ENCODE measurements around the gene KIF26B. TPM values are rescaled to one million over a fixed set of nuclear protein-coding genes. Genes with fewer than 3 reads are reported as not detected.

Gene KIF26B
- polyA plus RNA-seq, 2 of the 4 experiments (the other 2 are of a cell fraction) = 0.01 to 0.04 TPM

DNA sequence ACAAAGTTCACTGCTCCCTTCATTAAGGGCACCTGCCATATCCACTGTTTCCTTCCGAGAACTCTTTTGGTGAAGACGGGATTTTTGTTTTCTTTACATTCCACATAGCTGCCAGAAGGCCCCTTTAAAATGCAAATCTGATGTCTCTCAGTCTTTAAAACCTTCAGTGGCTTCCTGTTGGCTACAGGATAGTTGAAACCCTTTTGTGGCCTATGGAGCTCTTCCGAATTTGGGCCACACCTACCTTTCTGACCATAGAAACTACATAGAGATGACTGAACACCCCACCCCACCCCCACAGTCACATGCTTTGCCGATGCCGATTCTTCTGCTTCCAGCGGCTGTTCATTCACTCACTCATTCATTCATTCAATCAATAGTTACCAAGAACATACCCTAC, 502.6 kb downstream of the KIF26B start:
- Histone ChIP-seq H3K27ac (no peak overlapping the region), H3K9me3 (no peaks in the 10 kb centered on the region), H3K4me2 (no peak overlapping the region), H3K4me3 (no peak overlapping the region), H3K4me1 (no peaks in the 10 kb centered on the region)
- WGBS (ENCODE audit: missing lambda C conversion rate) = 61% methylated on average over 6 of the region's 6 CpGs
- DNase-seq (ENCODE audit: low read depth in 1 of 2, low spot score in 1 of 2) = no peak
- FAIRE-seq = no peak
- CTCF ChIA-PET = interaction anchor here (0.8 to 1.4 kb wide), 2 partner anchors 12 to 15 kb away, joined by 3 read pairs; no protein-coding TSS in a partner anchor
- TF ChIP-seq FOSB (CRISPR knock-in tag; IDR thresholded peaks at IDR 0.05) = no peak
- TF ChIP-seq EHMT2 (IDR thresholded peaks at IDR 0.05; ENCODE audit: low read depth) = no peak
- TF ChIP-seq RNF2 (IDR thresholded peaks at IDR 0.05; ENCODE audit: borderline replicate concordance, low read depth) = no peak
- TF ChIP-seq CEBPB (IDR thresholded peaks at IDR 0.05) = no peak
- no peak for TF ChIP-seq HEYL (CRISPR knock-in tag; IDR thresholded peaks at IDR 0.05)
- no peak for TF ChIP-seq TP53 (CRISPR knock-in tag; IDR thresholded peaks at IDR 0.05)
- no peak for ATAC-seq
- POLR2A ChIA-PET = no interaction called here

GRCh38 chr1:245663373-245663772, 508.6 kb downstream of the KIF26B start:
- ATAC-seq = no peak
- DNase-seq (ENCODE audit: low read depth in 1 of 2, low spot score in 1 of 2) = no peak
- WGBS (ENCODE audit: missing lambda C conversion rate) = 55% methylated on average over 3 of the region's 3 CpGs
- H3K4me1 ChIP-seq = no peaks in the 10 kb centered on the region
- no peak overlapping the region for H3K4me3 ChIP-seq
- no peaks in the 10 kb centered on the region for H3K9me3 ChIP-seq
- ChIA-PET POLR2A (no interaction called here), CTCF (no interaction called here)
- H3K4me2 ChIP-seq = no peak overlapping the region
- no peak overlapping the region for H3K27ac ChIP-seq
- TF ChIP-seq ZC3H11A (IDR thresholded peaks at IDR 0.05) = no peak
- TF ChIP-seq NPAS2 (CRISPR knock-in tag; IDR thresholded peaks at IDR 0.05; ENCODE audit: borderline replicate concordance) = no peak
- no peak for TF ChIP-seq HDAC2 (IDR thresholded peaks at IDR 0.05)
- TF ChIP-seq, protein P1, sequence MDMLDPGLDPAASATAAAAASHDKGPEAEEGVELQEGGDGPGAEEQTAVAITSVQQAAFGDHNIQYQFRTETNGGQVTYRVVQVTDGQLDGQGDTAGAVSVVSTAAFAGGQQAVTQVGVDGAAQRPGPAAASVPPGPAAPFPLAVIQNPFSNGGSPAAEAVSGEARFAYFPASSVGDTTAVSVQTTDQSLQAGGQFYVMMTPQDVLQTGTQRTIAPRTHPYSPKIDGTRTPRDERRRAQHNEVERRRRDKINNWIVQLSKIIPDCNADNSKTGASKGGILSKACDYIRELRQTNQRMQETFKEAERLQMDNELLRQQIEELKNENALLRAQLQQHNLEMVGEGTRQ (IDR thresholded peaks at IDR 0.05) = no peak
- no peak for TF ChIP-seq EHMT2 (IDR thresholded peaks at IDR 0.05; ENCODE audit: low read depth)
- TF ChIP-seq TFCP2L1 (CRISPR knock-in tag; IDR thresholded peaks at IDR 0.05) = no peak
- no peak for FAIRE-seq

- no peak for TF ChIP-seq PHF8 (IDR thresholded peaks at IDR 0.05; ENCODE audit: borderline replicate concordance, low read depth)
- no peak for TF ChIP-seq ESRRA (IDR thresholded peaks at IDR 0.05; ENCODE audit: borderline replicate concordance, low read length)
- TF ChIP-seq EHMT2 (IDR thresholded peaks at IDR 0.05; ENCODE audit: low read depth) = no peak
- TF ChIP-seq HMGXB4 (CRISPR knock-in tag; IDR thresholded peaks at IDR 0.05; ENCODE audit: borderline replicate concordance) = no peak
- H3K4me3 ChIP-seq = no peak overlapping the region
- POLR2A ChIA-PET = no interaction called here
- H3K27ac ChIP-seq = no peak overlapping the region
- H3K4me1 ChIP-seq = no peaks in the 10 kb centered on the region
- DNase-seq (ENCODE audit: low read depth in 1 of 2, low spot score in 1 of 2) (no peak), FAIRE-seq (no peak), ATAC-seq (no peak)
- H3K9me3 ChIP-seq = no peaks in the 10 kb centered on the region
- WGBS (ENCODE audit: missing lambda C conversion rate) = 47% methylated on average over 7 of the region's 8 CpGs
- CTCF ChIA-PET = no interaction called here
- no peak overlapping the region for H3K4me2 ChIP-seq
Measured at GRCh38 chr1:245663841-245664240, 509.1 kb downstream of the KIF26B start.

- no peak overlapping the region for H3K4me3 ChIP-seq
- H3K27ac ChIP-seq = no peak overlapping the region
- TF ChIP-seq KDM5A (IDR thresholded peaks at IDR 0.05) (no peak), JUN (IDR thresholded peaks at IDR 0.05) (no peak), SREBF2 (IDR thresholded peaks at IDR 0.05) (no peak)
- no peaks in the 10 kb centered on the region for H3K4me1 ChIP-seq
- ChIA-PET POLR2A (interaction anchor here (0.6 kb wide), 1 partner anchor 350 kb away, joined by 6 read pairs; no protein-coding TSS in a partner anchor), CTCF (no interaction called here)
- WGBS (ENCODE audit: missing lambda C conversion rate) = 50% methylated on average over 9 of the region's 9 CpGs
- H3K9me3 ChIP-seq = no peaks in the 10 kb centered on the region
- H3K4me2 ChIP-seq = no peak overlapping the region
- FAIRE-seq = no peak
- DNase-seq (ENCODE audit: low read depth in 1 of 2, low spot score in 1 of 2) = no peak
- no peak for ATAC-seq
Measured at GRCh38 chr1:245666412-245666811, 511.6 kb downstream of the KIF26B start.

Data from A549 (cell line).